ENCODE data around the gene RASD2.

The RASD2 gene

GRCh38 chr22:35542157-35542938 lies 1.7 kb downstream of the RASD2 start:
- no peak for DNase-seq

DNA sequence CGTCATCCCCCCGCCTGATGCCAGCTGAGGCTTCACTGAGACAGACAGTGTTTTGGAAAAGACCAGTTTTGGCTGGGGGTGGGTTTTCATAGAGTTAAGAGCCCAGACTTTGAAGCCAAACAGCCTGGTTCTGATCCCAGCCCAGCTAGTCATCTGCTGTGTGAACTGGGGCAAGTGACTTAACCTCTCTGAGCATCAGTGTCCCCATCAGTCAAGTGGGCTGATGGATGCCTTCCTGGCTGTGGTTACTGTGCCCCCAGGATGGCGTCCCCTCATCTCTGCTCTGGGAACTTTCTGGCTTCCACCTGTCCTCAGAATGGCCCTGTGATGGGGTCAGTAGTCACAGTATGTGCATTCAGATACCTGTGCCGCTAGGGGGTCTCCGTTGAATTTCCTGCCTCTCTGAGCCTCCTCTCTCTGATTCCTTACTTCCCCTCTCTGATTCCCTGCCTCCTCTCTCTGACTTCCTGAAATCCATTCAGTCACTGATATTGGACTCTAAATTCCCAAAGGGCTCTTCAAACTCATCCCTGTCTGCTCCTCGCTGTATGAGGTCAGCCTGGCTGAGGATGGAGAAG lies 2.4 kb downstream of the RASD2 start:
- no peak for DNase-seq

DNA sequence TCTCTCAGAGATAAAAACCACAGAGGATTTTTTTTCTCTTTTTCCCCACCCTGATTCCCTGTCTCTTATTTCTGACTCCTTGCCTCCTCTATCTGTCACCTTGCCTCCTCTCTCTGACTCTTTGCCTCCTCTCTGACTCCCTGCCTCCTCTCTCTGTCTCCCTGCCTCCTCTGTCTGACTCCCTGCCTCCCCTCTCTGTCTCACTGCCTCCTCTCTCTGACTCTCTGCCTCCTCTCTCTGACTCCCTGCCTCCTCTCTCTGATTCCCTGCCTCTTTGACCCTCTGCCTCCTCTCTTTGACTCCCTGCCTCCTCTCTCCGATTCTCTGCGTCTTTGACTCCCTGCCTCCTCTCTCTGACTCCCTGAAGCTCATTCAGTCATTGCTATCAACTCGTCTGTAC lies 3.1 kb downstream of the RASD2 start:
- no peak for DNase-seq

DNA sequence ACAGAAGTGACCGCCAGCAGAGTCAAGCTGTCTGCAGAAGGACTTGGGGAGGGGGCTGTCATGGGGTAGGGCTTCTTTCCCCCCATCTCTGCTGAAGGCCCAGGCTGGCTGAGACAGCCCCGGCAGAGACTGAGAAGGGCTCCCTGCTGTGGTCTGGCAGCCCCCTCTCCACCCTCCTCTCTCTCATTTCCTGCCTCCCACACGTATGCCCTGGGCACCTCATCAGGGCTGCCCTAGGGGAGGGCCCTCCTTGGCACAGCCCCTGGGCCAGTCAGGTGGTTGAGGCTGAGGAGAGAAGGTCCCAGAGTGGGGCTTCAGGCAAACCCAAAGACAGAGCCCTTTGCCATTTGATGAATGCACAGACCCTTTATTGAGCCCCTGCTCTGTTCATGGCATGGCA lies 3.6 kb downstream of the RASD2 start:
- DNase-seq: no peak

DNA sequence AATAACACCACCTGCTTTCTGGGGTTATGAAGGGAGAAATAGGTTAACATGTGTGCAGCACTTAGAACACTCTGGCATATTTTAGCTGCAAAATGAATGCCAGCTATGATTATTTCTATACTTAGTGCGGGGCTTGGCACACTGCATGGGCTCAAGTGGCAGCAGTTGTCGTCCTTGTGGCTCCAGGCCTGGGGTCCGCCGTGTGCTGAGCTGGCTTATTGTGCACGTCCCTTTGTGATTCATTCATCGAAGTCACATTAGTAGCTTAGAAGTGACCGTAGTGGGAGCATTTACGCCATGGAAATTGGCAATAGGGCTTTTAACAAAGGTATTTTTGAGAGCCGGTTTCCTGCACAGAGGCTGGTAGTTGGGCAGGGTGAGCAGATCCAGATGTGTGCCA lies 4.2 kb downstream of the RASD2 start:
- no peak for DNase-seq

- no peak for DNase-seq
Observed at GRCh38 chr22:35546886-35547285, 6.3 kb downstream of the RASD2 start.

DNA sequence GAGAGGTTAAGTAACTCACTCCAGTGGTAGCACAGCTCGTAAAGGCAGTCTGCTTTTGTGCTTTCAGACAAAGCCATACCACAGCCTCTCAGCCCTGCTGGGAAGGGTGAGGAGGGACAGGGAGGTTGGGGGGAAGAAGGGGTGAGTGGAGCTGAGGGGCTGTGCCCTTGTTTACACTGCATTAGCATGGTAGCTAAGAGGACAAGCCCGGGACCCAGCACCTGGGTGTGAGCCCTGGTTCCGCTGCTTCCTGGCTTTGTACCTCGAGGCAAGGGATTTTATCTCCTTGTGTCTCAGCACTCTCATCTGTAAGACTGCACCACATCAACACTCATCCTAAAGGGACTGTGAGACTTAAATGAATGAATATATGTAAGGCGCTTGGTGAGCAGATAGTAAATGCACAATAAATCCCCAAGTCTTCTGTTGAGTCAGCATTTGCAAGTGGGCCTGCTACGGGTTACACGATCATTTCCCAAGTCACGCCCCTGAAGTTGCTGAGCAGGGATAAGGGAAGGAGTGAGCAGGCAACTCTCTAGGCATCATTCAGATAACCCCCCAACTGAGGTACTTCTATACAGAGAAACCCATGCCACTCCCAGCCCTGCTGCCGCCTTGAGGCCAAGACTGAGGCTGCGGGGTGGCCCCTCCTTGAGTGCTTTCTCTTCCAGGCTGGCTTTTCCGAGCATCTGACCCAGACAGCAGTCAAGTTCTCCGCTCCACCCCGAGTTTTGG lies 7.5 kb downstream of the RASD2 start:
- DNase-seq: no peak

DNA sequence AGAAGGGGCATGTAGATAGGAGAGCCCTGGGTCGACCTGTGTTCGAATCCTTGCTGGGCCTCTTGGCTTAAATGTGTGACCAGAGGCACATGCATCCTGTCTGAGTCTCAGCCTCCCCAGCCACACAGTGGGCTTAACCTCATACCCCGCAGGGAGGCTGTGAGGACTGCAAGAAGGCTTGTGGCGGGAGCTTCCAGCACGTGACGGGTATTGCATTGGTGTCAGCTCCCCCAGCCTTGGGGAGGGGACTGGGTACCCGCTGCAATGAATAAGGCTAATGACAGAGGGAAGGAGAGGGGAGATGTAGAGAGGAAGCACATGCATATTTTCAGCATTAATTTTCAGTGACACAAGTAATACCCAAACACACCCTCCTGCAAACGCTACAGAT lies 8.1 kb downstream of the RASD2 start:
- no peak for DNase-seq

- no peak for DNase-seq
Observed at GRCh38 chr22:35549328-35549727, 8.7 kb downstream of the RASD2 start.

DNA sequence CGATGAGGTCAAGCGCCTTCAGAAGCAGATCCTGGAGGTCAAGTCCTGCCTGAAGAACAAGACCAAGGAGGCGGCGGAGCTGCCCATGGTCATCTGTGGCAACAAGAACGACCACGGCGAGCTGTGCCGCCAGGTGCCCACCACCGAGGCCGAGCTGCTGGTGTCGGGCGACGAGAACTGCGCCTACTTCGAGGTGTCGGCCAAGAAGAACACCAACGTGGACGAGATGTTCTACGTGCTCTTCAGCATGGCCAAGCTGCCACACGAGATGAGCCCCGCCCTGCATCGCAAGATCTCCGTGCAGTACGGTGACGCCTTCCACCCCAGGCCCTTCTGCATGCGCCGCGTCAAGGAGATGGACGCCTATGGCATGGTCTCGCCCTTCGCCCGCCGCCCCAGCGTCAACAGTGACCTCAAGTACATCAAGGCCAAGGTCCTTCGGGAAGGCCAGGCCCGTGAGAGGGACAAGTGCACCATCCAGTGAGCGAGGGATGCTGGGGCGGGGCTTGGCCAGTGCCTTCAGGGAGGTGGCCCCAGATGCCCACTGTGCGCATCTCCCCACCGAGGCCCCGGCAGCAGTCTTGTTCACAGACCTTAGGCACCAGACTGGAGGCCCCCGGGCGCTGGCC lies 11.0 kb downstream of the RASD2 start:
- DNase-seq: no peak

- no peak for DNase-seq
Observed at GRCh38 chr22:35552196-35552842, 11.7 kb downstream of the RASD2 start.

DNA sequence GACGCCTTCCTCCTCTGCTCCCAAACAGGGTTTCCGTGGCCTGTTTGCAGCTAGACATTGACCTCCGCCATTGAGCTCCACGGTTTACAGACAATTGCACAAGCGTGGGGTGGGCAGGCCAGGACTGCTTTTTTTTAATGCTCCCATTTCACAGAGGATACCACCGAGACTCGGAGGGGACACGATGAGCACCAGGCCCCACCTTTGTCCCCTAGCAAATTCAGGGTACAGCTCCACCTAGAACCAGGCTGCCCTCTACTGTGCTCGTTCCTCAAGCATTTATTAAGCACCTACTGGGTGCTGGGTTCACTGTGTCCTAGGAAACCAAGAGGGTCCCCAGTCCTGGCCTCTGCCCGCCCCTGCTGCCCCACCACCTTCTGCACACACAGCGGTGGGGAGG lies 12.2 kb downstream of the RASD2 start:
- DNase-seq: no peak

DNA sequence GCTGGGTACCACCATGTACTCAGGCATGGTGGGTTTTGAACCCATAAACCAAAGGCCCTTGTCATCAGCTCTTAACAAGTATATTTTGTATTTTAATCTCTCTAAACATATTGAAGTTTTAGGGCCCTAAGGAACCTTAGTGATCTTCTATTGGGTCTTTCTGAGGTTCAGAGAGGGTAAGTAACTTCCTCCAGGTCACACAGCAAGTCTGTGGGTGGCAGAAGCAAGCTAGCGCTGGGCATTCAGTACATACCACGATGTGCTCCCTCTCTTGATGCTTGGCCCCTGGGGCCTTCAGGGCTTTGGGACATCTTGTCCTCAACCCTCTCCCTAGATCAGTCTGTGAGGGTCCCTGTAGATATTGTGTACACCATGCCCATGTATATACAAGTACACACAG lies 12.7 kb downstream of the RASD2 start:
- no peak for DNase-seq

DNA sequence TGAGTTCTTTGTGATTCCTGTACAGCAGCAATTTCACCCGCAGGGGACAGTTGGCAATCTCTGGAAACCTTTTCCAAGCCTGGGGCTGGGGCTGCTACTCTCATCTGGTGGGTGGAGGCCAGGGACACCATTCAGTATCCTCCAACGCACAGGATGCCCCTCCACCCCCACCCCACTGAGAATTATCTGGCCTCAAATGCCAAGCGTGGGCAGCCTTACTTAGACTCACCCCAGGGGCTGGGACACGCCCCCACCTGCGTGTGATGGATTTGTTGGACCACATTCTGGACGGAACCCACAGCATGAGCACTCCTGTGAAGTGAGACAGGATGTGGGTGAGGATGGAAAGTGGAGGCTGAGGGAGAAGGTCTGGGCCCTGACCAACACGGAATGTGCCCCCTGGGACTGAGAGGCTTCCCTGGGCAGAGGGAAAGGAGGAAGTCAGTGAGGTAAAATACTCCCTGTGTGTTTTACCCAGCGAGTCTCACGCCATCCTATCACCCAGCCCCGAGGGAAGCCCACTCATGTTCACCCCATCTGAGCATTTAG lies 13.7 kb downstream of the RASD2 start:
- no peak for DNase-seq

DNA sequence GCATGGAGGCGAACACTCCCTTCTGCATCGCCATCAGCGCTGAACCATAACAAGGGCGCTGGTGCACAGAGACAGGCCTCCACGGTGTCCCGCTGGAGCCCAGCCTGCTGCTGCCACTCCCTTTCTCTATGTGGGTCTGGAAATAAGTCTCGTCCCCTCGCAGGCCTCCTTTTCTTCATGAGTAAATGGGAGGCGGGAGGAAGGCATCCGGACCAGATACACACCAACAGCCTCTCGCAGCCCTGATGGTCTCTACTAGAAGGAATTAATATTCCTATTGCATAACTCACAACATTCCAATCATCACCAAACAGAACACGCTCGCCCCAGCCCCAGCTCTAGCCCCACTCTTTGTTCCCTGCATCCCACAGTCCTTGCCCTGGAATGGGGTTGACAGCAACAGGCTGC lies 14.9 kb downstream of the RASD2 start:
- no peak for DNase-seq

DNA sequence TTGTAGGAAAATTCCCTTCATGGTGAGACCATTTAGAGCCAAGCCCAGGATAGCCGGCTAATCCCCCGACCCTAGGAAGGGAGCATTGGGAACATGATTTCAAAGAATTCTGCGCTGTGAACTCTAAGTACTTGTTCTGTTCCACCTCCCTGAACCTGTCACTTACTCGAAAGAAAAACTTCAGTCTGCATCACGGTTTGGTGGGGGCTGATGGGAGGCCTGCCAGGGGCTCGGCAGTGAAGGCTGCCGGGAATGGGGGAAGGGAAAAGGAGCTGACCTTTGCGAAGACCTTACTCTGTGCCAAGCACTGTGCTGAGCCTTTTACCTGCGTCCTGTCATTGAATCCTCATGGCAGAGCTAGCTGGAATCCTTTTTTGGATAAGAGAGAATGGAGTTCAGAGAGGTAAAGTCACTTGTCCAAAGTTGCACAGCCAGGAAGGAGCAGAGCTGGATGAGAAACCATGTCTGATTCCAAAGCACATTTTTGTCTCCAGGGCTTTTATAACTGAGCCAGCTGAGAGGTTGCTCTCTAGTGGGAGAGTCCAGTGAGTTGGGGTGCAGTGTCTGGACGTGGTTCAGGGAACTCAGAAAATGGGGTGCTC lies 15.4 kb downstream of the RASD2 start:
- no peak for DNase-seq

DNA sequence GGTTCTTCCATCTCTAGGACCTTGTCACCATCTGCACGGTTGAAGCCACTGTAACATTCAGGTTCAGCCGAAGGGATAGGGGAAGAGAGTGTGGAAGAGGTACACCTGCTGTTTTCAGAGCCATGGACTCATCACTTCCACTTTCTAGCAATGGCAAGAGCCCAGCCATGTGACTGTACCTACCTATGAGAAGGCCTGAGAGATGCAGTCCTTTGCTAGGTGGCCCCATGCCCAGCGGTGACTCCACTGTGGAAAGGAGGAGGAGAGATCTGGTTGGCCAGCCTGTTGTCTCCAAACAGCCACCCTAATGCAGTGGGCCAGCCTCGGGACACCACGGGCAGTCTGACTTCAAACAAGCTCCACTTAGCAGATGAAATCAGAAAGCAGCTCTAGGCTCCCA lies 16.0 kb downstream of the RASD2 start:
- DNase-seq: no peak

- DNase-seq: no peak
Observed at GRCh38 chr22:35558031-35558430, 17.4 kb downstream of the RASD2 start.

GRCh38 chr22:35558719-35559118 lies 18.1 kb downstream of the RASD2 start:
- DNase-seq: no peak

DNA sequence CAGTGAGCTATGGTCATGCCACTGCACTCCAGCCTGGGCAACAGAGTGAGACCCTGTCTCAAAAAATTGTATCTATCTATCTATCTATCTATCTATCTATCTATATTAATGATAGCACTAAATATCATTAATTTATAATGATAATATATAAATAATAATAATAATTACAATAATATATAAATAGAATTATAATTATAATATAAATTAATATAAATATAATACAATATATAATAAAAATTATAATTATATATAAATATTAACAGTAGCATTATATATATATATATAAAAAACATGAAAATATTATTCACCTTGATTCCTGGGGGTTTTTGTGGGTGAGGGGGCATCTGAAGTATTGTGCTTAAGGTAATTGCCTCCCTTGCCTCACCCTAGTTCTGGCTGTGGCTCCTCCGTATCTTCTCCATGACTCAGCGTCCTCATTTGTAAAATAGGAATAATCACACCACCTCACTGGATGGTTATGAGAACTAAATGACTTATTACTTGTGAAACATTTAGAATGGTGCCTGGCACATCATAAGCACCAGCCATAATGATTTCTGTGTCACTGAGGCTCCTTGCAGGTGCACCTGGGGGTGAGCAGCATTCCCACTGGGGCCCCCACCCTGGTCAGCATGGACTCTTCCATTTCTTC lies 18.8 kb downstream of the RASD2 start:
- DNase-seq: no peak

- no peak for DNase-seq
Observed at GRCh38 chr22:35560366-35560765, 19.7 kb downstream of the RASD2 start.

- DNase-seq: no peak
Observed at GRCh38 chr22:35560824-35561223, 20.2 kb downstream of the RASD2 start.
